ENCODE results near the gene COMMD6.

COMMD6 gene

DNA sequence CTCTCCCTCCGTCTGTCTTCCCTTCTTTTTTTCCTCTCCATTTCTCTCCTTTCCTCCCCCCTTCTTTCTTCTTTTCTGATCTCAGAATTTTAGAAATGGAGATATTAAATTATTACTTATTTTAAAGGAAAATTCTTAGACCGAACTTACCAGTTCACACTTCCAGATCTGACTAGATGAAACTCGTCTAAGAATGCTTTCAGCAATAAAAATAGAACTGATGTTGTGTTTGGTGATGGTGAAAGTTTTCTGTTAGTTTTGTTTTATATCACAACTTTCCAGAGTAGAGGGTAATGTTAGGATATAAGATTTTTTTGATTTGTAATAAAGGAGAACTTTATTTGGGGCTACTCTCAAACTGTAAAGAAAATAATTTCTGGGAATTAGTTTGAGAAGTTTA lies 41.9 kb upstream of the COMMD6 start:
- Histone ChIP-seq H2AK5ac (ENCODE audit: low read length, severe bottlenecking) (no peak overlapping the region), H2AFZ (ENCODE audit: low read depth, low read length) (no peak overlapping the region), H3K27ac (ENCODE audit: low read length, poor library complexity, severe bottlenecking) (no peak overlapping the region), H3K14ac (ENCODE audit: low read length in 2 of 2) (no peak overlapping the region), H2BK120ac (ENCODE audit: low read depth, low read length) (no peak overlapping the region), H3K4ac (ENCODE audit: low read depth in 1 of 2, low read length in 2 of 2) (no peak overlapping the region), H3K27me3 (ENCODE audit: control insufficient read depth in 1 of 2, insufficient read depth in 1 of 2, low read length in 2 of 2) (no peaks in the 10 kb centered on the region), H2BK5ac (ENCODE audit: low read depth, low read length, poor library complexity, severe bottlenecking) (no peak overlapping the region), H3K36me3 (ENCODE audit: control insufficient read depth in 1 of 2, insufficient read depth in 2 of 2, low read depth in 1 of 2, low read length in 2 of 2) (peaks cover 6 to 27% of the 10 kb centered on the region in 2 experiments), H3K79me1 (replicated peaks; ENCODE audit: low read length, poor library complexity, severe bottlenecking) (peaks cover 13% of the 10 kb centered on the region), H3K4me1 (ENCODE audit: control insufficient read depth, insufficient read depth, low read depth, low read length) (no peaks in the 10 kb centered on the region), H3K9me3 (ENCODE audit: control insufficient read depth, low read length) (peaks cover 6% of the 10 kb centered on the region), H3K9ac (ENCODE audit: low read length) (no peak overlapping the region), H2BK15ac (ENCODE audit: low read depth, poor library complexity, severe bottlenecking) (no peak overlapping the region), H4K8ac (ENCODE audit: low read length) (no peak overlapping the region), H2BK12ac (ENCODE audit: low read length in 2 of 2) (no peak overlapping the region), H3K4me3 (ENCODE audit: insufficient read depth in 1 of 2, low read depth in 1 of 2, low read length in 2 of 2) (no peak overlapping the region), H4K91ac (ENCODE audit: low read length) (no peak overlapping the region), H3K23ac (ENCODE audit: low read length in 2 of 2) (no peak overlapping the region), H3K18ac (ENCODE audit: low read depth in 1 of 2, low read length in 2 of 2) (no peak overlapping the region), H3K4me2 (ENCODE audit: low read length, poor library complexity, severe bottlenecking) (no peak overlapping the region)
- DNase-seq, result no peak
- 100% methylated on average over 2 of the region's 3 CpGs for WGBS

DNA sequence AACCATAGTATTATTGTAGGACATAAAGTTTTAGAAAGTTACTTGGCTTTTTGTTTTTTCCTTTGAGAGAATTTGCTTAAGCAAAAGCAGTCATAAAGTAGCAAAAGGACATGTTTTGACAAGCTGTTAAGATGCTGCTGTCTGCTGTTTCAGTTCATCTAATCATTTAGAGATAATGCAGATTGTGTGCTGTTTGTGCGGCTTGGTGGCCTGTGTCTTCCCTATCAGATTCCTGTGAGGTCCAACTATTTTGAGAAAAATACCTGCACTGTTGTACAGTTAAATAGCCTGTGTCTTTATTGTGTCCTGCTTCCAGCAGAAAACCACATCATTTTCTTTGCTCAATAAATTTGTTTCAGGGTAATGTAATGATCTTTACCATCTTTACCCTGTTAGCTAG lies 31.9 kb upstream of the COMMD6 start:
- no peaks in the 10 kb centered on the region for H3K4me1 ChIP-seq (ENCODE audit: control insufficient read depth, insufficient read depth, low read depth, low read length)
- H2AFZ ChIP-seq (ENCODE audit: low read depth, low read length), result no peak overlapping the region
- peaks cover 14 to 75% of the 10 kb centered on the region in 2 experiments for H3K36me3 ChIP-seq (ENCODE audit: control insufficient read depth in 1 of 2, insufficient read depth in 2 of 2, low read depth in 1 of 2, low read length in 2 of 2)
- H3K27me3 ChIP-seq (ENCODE audit: control insufficient read depth in 1 of 2, insufficient read depth in 1 of 2, low read length in 2 of 2), result no peaks in the 10 kb centered on the region
- H3K27ac ChIP-seq (ENCODE audit: low read length, poor library complexity, severe bottlenecking), result no peak overlapping the region
- H3K4me3 ChIP-seq (ENCODE audit: insufficient read depth in 1 of 2, low read depth in 1 of 2, low read length in 2 of 2), result no peak overlapping the region
- H3K23ac ChIP-seq (ENCODE audit: low read length in 2 of 2), result no peak overlapping the region
- H4K91ac ChIP-seq (ENCODE audit: low read length), result no peak overlapping the region
- 71% methylated on average over 1 of the region's 1 CpG for WGBS
- no peak overlapping the region for H2BK15ac ChIP-seq (ENCODE audit: low read depth, poor library complexity, severe bottlenecking)
- no peak overlapping the region for H4K8ac ChIP-seq (ENCODE audit: low read length)
- H3K79me1 ChIP-seq (replicated peaks; ENCODE audit: low read length, poor library complexity, severe bottlenecking), result peaks cover 8% of the 10 kb centered on the region
- H3K9ac ChIP-seq (ENCODE audit: low read length), result peak overlapping the region; percentile 2
- H2BK120ac ChIP-seq (ENCODE audit: low read depth, low read length), result no peak overlapping the region
- DNase-seq, result no peak
- no peaks in the 10 kb centered on the region for H3K9me3 ChIP-seq (ENCODE audit: control insufficient read depth, low read length)
- no peak overlapping the region for H2BK5ac ChIP-seq (ENCODE audit: low read depth, low read length, poor library complexity, severe bottlenecking)
- no peak overlapping the region for H2AK5ac ChIP-seq (ENCODE audit: low read length, severe bottlenecking)
- H3K4me2 ChIP-seq (ENCODE audit: low read length, poor library complexity, severe bottlenecking), result no peak overlapping the region
- no peak overlapping the region for H3K14ac ChIP-seq (ENCODE audit: low read length in 2 of 2)
- no peak overlapping the region for H3K18ac ChIP-seq (ENCODE audit: low read depth in 1 of 2, low read length in 2 of 2)
- no peak overlapping the region for H2BK12ac ChIP-seq (ENCODE audit: low read length in 2 of 2)
- no peak overlapping the region for H3K4ac ChIP-seq (ENCODE audit: low read depth in 1 of 2, low read length in 2 of 2)

DNA sequence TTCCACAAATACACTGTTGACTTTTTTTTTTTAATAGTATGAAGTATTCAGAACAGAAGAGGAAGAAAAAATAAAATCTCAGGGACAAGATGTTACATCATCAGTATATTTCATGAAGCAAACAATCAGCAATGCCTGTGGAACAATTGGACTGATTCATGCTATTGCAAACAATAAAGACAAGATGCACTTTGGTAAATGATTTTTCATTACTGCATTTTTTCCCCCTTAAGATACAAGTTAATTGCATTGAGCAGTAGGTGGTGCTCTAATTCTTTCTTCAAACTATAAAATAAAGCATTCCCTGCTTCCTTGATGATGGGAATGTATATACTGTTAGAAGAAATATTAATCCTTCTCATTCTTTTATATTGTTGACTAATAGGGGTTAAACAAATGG lies 29.0 kb upstream of the COMMD6 start:
- Histone ChIP-seq H2BK15ac (ENCODE audit: low read depth, poor library complexity, severe bottlenecking) (no peak overlapping the region), H2BK5ac (ENCODE audit: low read depth, low read length, poor library complexity, severe bottlenecking) (no peak overlapping the region), H3K27me3 (ENCODE audit: control insufficient read depth in 1 of 2, insufficient read depth in 1 of 2, low read length in 2 of 2) (no peaks in the 10 kb centered on the region), H3K9me3 (ENCODE audit: control insufficient read depth, low read length) (no peaks in the 10 kb centered on the region), H2AFZ (ENCODE audit: low read depth, low read length) (no peak overlapping the region), H4K8ac (ENCODE audit: low read length) (no peak overlapping the region), H3K9ac (ENCODE audit: low read length) (peak overlapping the region; percentile 15), H4K91ac (ENCODE audit: low read length) (no peak overlapping the region), H3K36me3 (ENCODE audit: control insufficient read depth in 1 of 2, insufficient read depth in 2 of 2, low read depth in 1 of 2, low read length in 2 of 2) (peaks cover 8 to 71% of the 10 kb centered on the region in 2 experiments), H3K4me3 (ENCODE audit: insufficient read depth in 1 of 2, low read depth in 1 of 2, low read length in 2 of 2) (no peak overlapping the region), H3K18ac (ENCODE audit: low read depth in 1 of 2, low read length in 2 of 2) (no peak overlapping the region), H3K79me1 (replicated peaks; ENCODE audit: low read length, poor library complexity, severe bottlenecking) (peaks cover 7% of the 10 kb centered on the region), H3K4ac (ENCODE audit: low read depth in 1 of 2, low read length in 2 of 2) (no peak overlapping the region), H3K23ac (ENCODE audit: low read length in 2 of 2) (no peak overlapping the region), H2BK12ac (ENCODE audit: low read length in 2 of 2) (no peak overlapping the region), H3K4me1 (ENCODE audit: control insufficient read depth, insufficient read depth, low read depth, low read length) (no peaks in the 10 kb centered on the region), H3K14ac (ENCODE audit: low read length in 2 of 2) (no peak overlapping the region), H3K27ac (ENCODE audit: low read length, poor library complexity, severe bottlenecking) (no peak overlapping the region), H3K4me2 (ENCODE audit: low read length, poor library complexity, severe bottlenecking) (no peak overlapping the region), H2AK5ac (ENCODE audit: low read length, severe bottlenecking) (no peak overlapping the region), H2BK120ac (ENCODE audit: low read depth, low read length) (no peak overlapping the region)
- peak; percentile 49 for DNase-seq

DNA sequence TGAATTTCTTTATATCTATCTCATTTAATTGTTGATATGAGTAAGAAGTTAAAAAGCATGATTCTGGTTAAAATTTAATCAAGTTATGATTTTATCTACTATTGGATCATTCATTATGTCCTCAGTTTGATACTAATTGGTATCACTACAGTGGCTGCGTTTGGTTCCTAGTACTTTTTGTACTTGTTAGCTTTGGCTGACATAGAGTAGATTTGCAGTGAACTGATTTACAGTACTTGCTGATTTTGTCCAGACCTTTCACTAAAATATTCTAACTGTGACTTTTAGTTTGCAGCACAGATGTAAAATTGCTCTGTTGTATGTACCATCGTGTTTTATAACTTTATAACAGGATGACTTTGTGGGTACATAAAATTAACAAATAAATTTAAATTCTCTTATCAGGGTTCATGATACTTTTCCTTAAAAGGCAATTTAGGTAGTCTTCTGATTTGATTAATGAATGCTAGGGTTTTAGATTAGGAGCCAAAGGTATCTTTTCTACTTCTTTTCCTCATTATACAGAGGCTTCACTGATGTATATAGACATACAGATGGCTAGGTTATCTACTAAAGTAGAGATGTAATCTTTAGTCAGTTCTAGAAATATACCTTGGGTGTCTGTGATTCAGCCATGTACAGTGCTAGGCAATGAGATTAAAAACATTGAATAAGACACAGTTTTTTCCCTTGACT lies 20.7 kb upstream of the COMMD6 start:
- H3K18ac ChIP-seq (ENCODE audit: low read depth in 1 of 2, low read length in 2 of 2), result no peak overlapping the region
- WGBS, result 93% methylated on average over 1 of the region's 2 CpGs
- no peak overlapping the region for H3K9ac ChIP-seq (ENCODE audit: low read length)

More for the DNA sequence above, 20.7 kb upstream of the COMMD6 start:
- H2BK15ac ChIP-seq (ENCODE audit: low read depth, poor library complexity, severe bottlenecking), result no peak overlapping the region
- H2BK120ac ChIP-seq (ENCODE audit: low read depth, low read length), result no peak overlapping the region
- no peak overlapping the region for H3K4ac ChIP-seq (ENCODE audit: low read depth in 1 of 2, low read length in 2 of 2)
- no peak overlapping the region for H3K4me3 ChIP-seq (ENCODE audit: insufficient read depth in 1 of 2, low read depth in 1 of 2, low read length in 2 of 2)
- no peak overlapping the region for H2AFZ ChIP-seq (ENCODE audit: low read depth, low read length)
- no peak overlapping the region for H3K14ac ChIP-seq (ENCODE audit: low read length in 2 of 2)
- H3K79me1 ChIP-seq (replicated peaks; ENCODE audit: low read length, poor library complexity, severe bottlenecking), result peaks cover 16% of the 10 kb centered on the region
- no peak overlapping the region for H3K23ac ChIP-seq (ENCODE audit: low read length in 2 of 2)
- no peak overlapping the region for H2BK5ac ChIP-seq (ENCODE audit: low read depth, low read length, poor library complexity, severe bottlenecking)
- H3K4me2 ChIP-seq (ENCODE audit: low read length, poor library complexity, severe bottlenecking), result no peak overlapping the region
- peaks cover 9 to 44% of the 10 kb centered on the region in 2 experiments for H3K36me3 ChIP-seq (ENCODE audit: control insufficient read depth in 1 of 2, insufficient read depth in 2 of 2, low read depth in 1 of 2, low read length in 2 of 2)
- DNase-seq, result no peak
- H4K91ac ChIP-seq (ENCODE audit: low read length), result no peak overlapping the region
- no peaks in the 10 kb centered on the region for H3K27me3 ChIP-seq (ENCODE audit: control insufficient read depth in 1 of 2, insufficient read depth in 1 of 2, low read length in 2 of 2)
- H2AK5ac ChIP-seq (ENCODE audit: low read length, severe bottlenecking), result no peak overlapping the region
- no peaks in the 10 kb centered on the region for H3K4me1 ChIP-seq (ENCODE audit: control insufficient read depth, insufficient read depth, low read depth, low read length)
- H3K27ac ChIP-seq (ENCODE audit: low read length, poor library complexity, severe bottlenecking), result no peak overlapping the region
- no peaks in the 10 kb centered on the region for H3K9me3 ChIP-seq (ENCODE audit: control insufficient read depth, low read length)
- no peak overlapping the region for H2BK12ac ChIP-seq (ENCODE audit: low read length in 2 of 2)
- no peak overlapping the region for H4K8ac ChIP-seq (ENCODE audit: low read length)
